ENCODE data around the gene MCTP1.

Gene MCTP1

DNA sequence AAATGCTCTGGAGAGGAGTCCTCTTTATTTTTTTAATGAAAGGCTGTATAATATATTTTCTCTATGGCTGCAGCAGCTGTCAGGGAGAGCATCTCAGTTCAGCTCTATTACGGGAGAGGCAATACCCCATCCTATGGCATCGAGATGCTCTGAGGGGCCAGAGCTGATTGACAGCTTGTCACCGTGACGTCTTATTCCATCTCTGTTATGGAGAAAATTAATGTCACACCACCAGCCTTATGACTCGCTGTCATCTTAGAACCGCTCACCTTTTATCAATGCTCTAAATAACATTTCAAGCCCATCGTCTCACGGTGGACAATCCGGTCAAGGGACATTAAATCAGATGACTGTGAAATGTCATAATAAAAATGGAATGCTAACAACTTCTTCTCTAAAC, 392.9 kb downstream of the MCTP1 start:
- H3K36me3 ChIP-seq (ENCODE audit: control insufficient read depth in 1 of 2, insufficient read depth in 2 of 2, low read length in 2 of 2) = no peaks in the 10 kb centered on the region
- H3K27me3 ChIP-seq (ENCODE audit: low read depth, low read length) = no peaks in the 10 kb centered on the region
- H3K4me1 ChIP-seq (ENCODE audit: control insufficient read depth in 1 of 2, insufficient read depth in 2 of 2, low read length in 2 of 2) = no peaks in the 10 kb centered on the region
- no peak overlapping the region for H3K27ac ChIP-seq (ENCODE audit: low read length)
- H3K9me3 ChIP-seq (ENCODE audit: control insufficient read depth in 1 of 2, low read length in 2 of 2) = no peaks in the 10 kb centered on the region
- no peak overlapping the region for H3K4me3 ChIP-seq (ENCODE audit: low read depth in 1 of 2, low read length in 2 of 2)

- Histone ChIP-seq H3K4me3 (ENCODE audit: low read depth in 1 of 2, low read length in 2 of 2) (no peak overlapping the region), H3K9me3 (ENCODE audit: control insufficient read depth in 1 of 2, low read length in 2 of 2) (no peaks in the 10 kb centered on the region), H3K36me3 (ENCODE audit: control insufficient read depth in 1 of 2, insufficient read depth in 2 of 2, low read length in 2 of 2) (no peaks in the 10 kb centered on the region), H3K27me3 (ENCODE audit: low read depth, low read length) (no peaks in the 10 kb centered on the region), H3K27ac (ENCODE audit: low read length) (no peak overlapping the region), H3K4me1 (ENCODE audit: control insufficient read depth in 1 of 2, insufficient read depth in 2 of 2, low read length in 2 of 2) (no peaks in the 10 kb centered on the region)
Measured at GRCh38 chr5:94891565-94891964, 393.3 kb downstream of the MCTP1 start.

DNA sequence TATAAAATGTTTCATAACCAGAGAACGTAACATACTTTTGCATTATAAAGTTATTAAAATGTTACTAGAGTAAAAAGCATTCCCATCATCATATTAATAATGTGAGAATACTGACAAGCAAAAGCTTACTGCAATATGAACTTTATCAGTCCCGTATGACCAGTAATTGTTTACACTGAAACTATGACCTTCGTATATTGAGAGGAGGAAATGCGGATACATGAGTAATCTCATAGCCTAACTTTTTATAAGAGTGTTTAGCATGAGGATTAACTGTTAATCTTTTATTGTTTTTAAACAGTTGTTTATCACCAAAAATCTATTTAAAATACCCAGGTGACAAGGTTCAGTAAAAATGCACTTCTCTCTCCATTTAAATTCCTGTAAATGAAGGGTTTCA, 394.0 kb downstream of the MCTP1 start:
- H3K27me3 ChIP-seq (ENCODE audit: low read depth, low read length) = no peaks in the 10 kb centered on the region
- H3K4me1 ChIP-seq (ENCODE audit: control insufficient read depth in 1 of 2, insufficient read depth in 2 of 2, low read length in 2 of 2) = no peaks in the 10 kb centered on the region
- no peak overlapping the region for H3K27ac ChIP-seq (ENCODE audit: low read length)
- no peak overlapping the region for H3K4me3 ChIP-seq (ENCODE audit: low read depth in 1 of 2, low read length in 2 of 2)
- no peaks in the 10 kb centered on the region for H3K36me3 ChIP-seq (ENCODE audit: control insufficient read depth in 1 of 2, insufficient read depth in 2 of 2, low read length in 2 of 2)
- no peaks in the 10 kb centered on the region for H3K9me3 ChIP-seq (ENCODE audit: control insufficient read depth in 1 of 2, low read length in 2 of 2)

GRCh38 chr5:94888674-94889073, 396.2 kb downstream of the MCTP1 start:
- H3K9me3 ChIP-seq (ENCODE audit: control insufficient read depth in 1 of 2, low read length in 2 of 2) = no peaks in the 10 kb centered on the region
- H3K36me3 ChIP-seq (ENCODE audit: control insufficient read depth in 1 of 2, insufficient read depth in 2 of 2, low read length in 2 of 2) = no peaks in the 10 kb centered on the region
- no peaks in the 10 kb centered on the region for H3K27me3 ChIP-seq (ENCODE audit: low read depth, low read length)
- no peak overlapping the region for H3K27ac ChIP-seq (ENCODE audit: low read length)
- H3K4me3 ChIP-seq (ENCODE audit: low read depth in 1 of 2, low read length in 2 of 2) = no peak overlapping the region
- no peaks in the 10 kb centered on the region for H3K4me1 ChIP-seq (ENCODE audit: control insufficient read depth in 1 of 2, insufficient read depth in 2 of 2, low read length in 2 of 2)

DNA sequence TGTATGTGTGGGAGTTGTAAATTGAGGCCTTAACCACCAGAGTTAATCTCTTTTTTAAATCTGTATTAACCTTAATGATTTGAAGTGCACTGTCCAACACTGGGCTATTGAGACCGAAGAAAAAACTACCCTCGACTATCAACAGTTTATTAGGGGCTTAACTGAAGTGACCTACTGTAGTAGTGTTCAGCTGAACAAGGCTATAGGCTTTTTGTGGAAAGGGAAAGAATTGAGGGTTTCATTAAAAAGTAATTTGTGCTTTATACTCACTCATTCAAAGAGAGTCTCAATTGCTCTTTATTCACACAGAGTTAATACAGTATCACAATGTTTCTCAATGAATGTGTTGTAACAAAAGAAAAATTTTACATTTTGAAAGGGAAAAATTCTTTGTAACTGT, 399.0 kb downstream of the MCTP1 start:
- no peaks in the 10 kb centered on the region for H3K9me3 ChIP-seq (ENCODE audit: control insufficient read depth in 1 of 2, low read length in 2 of 2)
- no peak overlapping the region for H3K27ac ChIP-seq (ENCODE audit: low read length)
- no peaks in the 10 kb centered on the region for H3K4me1 ChIP-seq (ENCODE audit: control insufficient read depth in 1 of 2, insufficient read depth in 2 of 2, low read length in 2 of 2)
- H3K4me3 ChIP-seq (ENCODE audit: low read depth in 1 of 2, low read length in 2 of 2) = no peak overlapping the region
- no peaks in the 10 kb centered on the region for H3K36me3 ChIP-seq (ENCODE audit: control insufficient read depth in 1 of 2, insufficient read depth in 2 of 2, low read length in 2 of 2)
- H3K27me3 ChIP-seq (ENCODE audit: low read depth, low read length) = no peaks in the 10 kb centered on the region

GRCh38 chr5:94884311-94884710, 400.6 kb downstream of the MCTP1 start:
- no peak overlapping the region for H3K27ac ChIP-seq (ENCODE audit: low read length)
- H3K4me1 ChIP-seq (ENCODE audit: control insufficient read depth in 1 of 2, insufficient read depth in 2 of 2, low read length in 2 of 2) = no peaks in the 10 kb centered on the region
- H3K4me3 ChIP-seq (ENCODE audit: low read depth in 1 of 2, low read length in 2 of 2) = no peak overlapping the region
- H3K9me3 ChIP-seq (ENCODE audit: control insufficient read depth in 1 of 2, low read length in 2 of 2) = no peaks in the 10 kb centered on the region
- H3K27me3 ChIP-seq (ENCODE audit: low read depth, low read length) = no peaks in the 10 kb centered on the region
- no peaks in the 10 kb centered on the region for H3K36me3 ChIP-seq (ENCODE audit: control insufficient read depth in 1 of 2, insufficient read depth in 2 of 2, low read length in 2 of 2)

- Histone ChIP-seq H3K9me3 (ENCODE audit: control insufficient read depth in 1 of 2, low read length in 2 of 2) (no peaks in the 10 kb centered on the region), H3K27ac (ENCODE audit: low read length) (no peak overlapping the region), H3K4me1 (ENCODE audit: control insufficient read depth in 1 of 2, insufficient read depth in 2 of 2, low read length in 2 of 2) (no peaks in the 10 kb centered on the region), H3K4me3 (ENCODE audit: low read depth in 1 of 2, low read length in 2 of 2) (no peak overlapping the region), H3K36me3 (ENCODE audit: control insufficient read depth in 1 of 2, insufficient read depth in 2 of 2, low read length in 2 of 2) (no peaks in the 10 kb centered on the region), H3K27me3 (ENCODE audit: low read depth, low read length) (no peaks in the 10 kb centered on the region)
Measured at GRCh38 chr5:94872526-94872925, 412.4 kb downstream of the MCTP1 start.

GRCh38 chr5:94870511-94871183, 414.2 kb downstream of the MCTP1 start:
- H3K4me3 ChIP-seq (ENCODE audit: low read depth in 1 of 2, low read length in 2 of 2) = no peak overlapping the region
- H3K4me1 ChIP-seq (ENCODE audit: control insufficient read depth in 1 of 2, insufficient read depth in 2 of 2, low read length in 2 of 2) = no peaks in the 10 kb centered on the region
- H3K9me3 ChIP-seq (ENCODE audit: control insufficient read depth in 1 of 2, low read length in 2 of 2) = no peaks in the 10 kb centered on the region
- H3K27me3 ChIP-seq (ENCODE audit: low read depth, low read length) = no peaks in the 10 kb centered on the region
- no peak overlapping the region for H3K27ac ChIP-seq (ENCODE audit: low read length)
- no peaks in the 10 kb centered on the region for H3K36me3 ChIP-seq (ENCODE audit: control insufficient read depth in 1 of 2, insufficient read depth in 2 of 2, low read length in 2 of 2)

DNA sequence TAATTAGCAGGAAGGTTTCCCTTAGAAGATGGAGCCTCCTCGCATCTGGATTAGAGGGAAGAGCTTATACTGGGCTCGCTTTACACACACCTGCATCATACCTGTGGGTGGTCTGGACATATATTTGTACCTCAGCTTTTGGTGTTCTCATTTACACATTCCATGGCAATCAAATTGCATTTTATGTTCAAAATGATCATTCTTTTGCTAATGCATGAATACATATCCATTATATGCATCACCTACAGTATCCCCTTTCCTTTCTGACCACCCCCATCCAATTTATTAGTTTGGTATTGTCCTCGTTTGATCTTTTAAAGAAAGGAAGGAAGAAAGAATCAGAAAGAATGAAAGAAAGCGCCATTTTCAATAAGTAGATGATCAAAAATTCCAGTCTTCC, 415.0 kb downstream of the MCTP1 start:
- Histone ChIP-seq H3K4me1 (ENCODE audit: control insufficient read depth in 1 of 2, insufficient read depth in 2 of 2, low read length in 2 of 2) (no peaks in the 10 kb centered on the region), H3K4me3 (ENCODE audit: low read depth in 1 of 2, low read length in 2 of 2) (no peak overlapping the region), H3K36me3 (ENCODE audit: control insufficient read depth in 1 of 2, insufficient read depth in 2 of 2, low read length in 2 of 2) (no peaks in the 10 kb centered on the region), H3K9me3 (ENCODE audit: control insufficient read depth in 1 of 2, low read length in 2 of 2) (no peaks in the 10 kb centered on the region), H3K27me3 (ENCODE audit: low read depth, low read length) (no peaks in the 10 kb centered on the region), H3K27ac (ENCODE audit: low read length) (no peak overlapping the region)

DNA sequence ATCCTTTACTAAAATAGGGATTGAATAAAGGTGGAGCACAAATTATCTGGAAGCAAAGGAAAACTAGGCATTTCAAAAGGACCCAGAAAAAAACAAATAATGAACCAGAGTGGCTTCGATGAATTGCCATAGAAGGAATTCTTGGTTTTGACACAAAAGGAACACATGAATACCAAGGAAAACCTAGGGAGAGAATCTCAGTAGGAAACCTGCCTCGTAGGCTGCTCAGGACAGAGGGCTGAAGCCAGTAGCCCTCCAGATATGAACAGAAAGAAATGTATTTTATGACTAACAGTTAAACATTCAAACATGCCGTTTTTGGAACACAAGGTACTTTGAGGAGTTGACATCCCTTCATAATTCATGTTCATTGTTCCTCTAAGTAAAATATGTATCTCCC, 420.9 kb downstream of the MCTP1 start:
- Histone ChIP-seq H3K27ac (ENCODE audit: low read length) (no peak overlapping the region), H3K9me3 (ENCODE audit: control insufficient read depth in 1 of 2, low read length in 2 of 2) (no peaks in the 10 kb centered on the region), H3K4me3 (ENCODE audit: low read depth in 1 of 2, low read length in 2 of 2) (no peak overlapping the region), H3K27me3 (ENCODE audit: low read depth, low read length) (no peaks in the 10 kb centered on the region), H3K4me1 (ENCODE audit: control insufficient read depth in 1 of 2, insufficient read depth in 2 of 2, low read length in 2 of 2) (no peaks in the 10 kb centered on the region), H3K36me3 (ENCODE audit: control insufficient read depth in 1 of 2, insufficient read depth in 2 of 2, low read length in 2 of 2) (no peaks in the 10 kb centered on the region)

- H3K27me3 ChIP-seq (ENCODE audit: low read depth, low read length) = no peaks in the 10 kb centered on the region
- H3K4me3 ChIP-seq (ENCODE audit: low read depth in 1 of 2, low read length in 2 of 2) = no peak overlapping the region
- no peak overlapping the region for H3K27ac ChIP-seq (ENCODE audit: low read length)
- H3K4me1 ChIP-seq (ENCODE audit: control insufficient read depth in 1 of 2, insufficient read depth in 2 of 2, low read length in 2 of 2) = no peaks in the 10 kb centered on the region
- H3K9me3 ChIP-seq (ENCODE audit: control insufficient read depth in 1 of 2, low read length in 2 of 2) = no peaks in the 10 kb centered on the region
- H3K36me3 ChIP-seq (ENCODE audit: control insufficient read depth in 1 of 2, insufficient read depth in 2 of 2, low read length in 2 of 2) = no peaks in the 10 kb centered on the region
Measured at GRCh38 chr5:94857111-94857510, 427.8 kb downstream of the MCTP1 start.

DNA sequence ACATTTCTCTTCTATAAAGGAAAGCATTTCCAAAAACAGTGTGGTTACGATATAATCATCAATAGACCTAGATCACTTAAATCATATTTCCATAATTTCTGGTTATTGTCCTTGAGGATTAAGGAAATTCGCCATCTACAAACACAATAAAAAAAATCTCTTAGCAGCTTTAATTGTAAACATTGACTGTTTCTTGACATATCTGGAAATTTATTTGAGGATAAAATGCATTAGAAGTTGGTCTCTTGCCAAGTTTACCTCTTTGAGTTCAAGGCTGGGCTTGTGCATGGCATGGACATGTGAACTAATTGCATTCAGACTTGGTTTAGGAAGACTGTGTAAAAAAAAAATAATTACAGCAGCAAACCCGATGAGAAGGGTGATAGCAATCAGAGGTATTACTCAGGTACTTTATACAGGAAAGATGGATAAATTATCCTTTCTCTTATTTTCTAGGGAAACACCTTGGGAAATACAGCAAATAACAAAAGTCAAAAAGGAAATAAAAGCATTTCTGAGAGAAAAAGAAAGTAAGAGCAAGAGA, 428.6 kb downstream of the MCTP1 start:
- no peaks in the 10 kb centered on the region for H3K36me3 ChIP-seq (ENCODE audit: control insufficient read depth in 1 of 2, insufficient read depth in 2 of 2, low read length in 2 of 2)
- no peak overlapping the region for H3K27ac ChIP-seq (ENCODE audit: low read length)
- no peak overlapping the region for H3K4me3 ChIP-seq (ENCODE audit: low read depth in 1 of 2, low read length in 2 of 2)
- H3K27me3 ChIP-seq (ENCODE audit: low read depth, low read length) = no peaks in the 10 kb centered on the region
- no peaks in the 10 kb centered on the region for H3K9me3 ChIP-seq (ENCODE audit: control insufficient read depth in 1 of 2, low read length in 2 of 2)
- H3K4me1 ChIP-seq (ENCODE audit: control insufficient read depth in 1 of 2, insufficient read depth in 2 of 2, low read length in 2 of 2) = no peaks in the 10 kb centered on the region

All from muscle layer of duodenum (tissue), 2 donors.